Dendritic cell treated with granulocyte-macrophage colony-stimulating factor and Interleukin-4, amounts not matched to agents 40 ng/mL and 50 ng/mL, for 4 days (primary cell): Measurements from ENCODE around the gene MRRF.

Experiments
- H3K27ac Mint-ChIP-seq: one replicate; pipeline ENCODE4 v1.8.0; 2022; ENCODE audit warnings: mild to moderate bottlenecking, mixed read lengths
- H3K27me3 Mint-ChIP-seq: one replicate; pipeline ENCODE4 v1.8.0; 2022; ENCODE audit warnings: mild to moderate bottlenecking, mixed read lengths
- H3K36me3 Mint-ChIP-seq: one replicate; pipeline ENCODE4 v1.8.0; 2022; ENCODE audit warnings: low read depth, mixed read lengths
- H3K4me1 Mint-ChIP-seq: one replicate; pipeline ENCODE4 v1.8.0; 2022; ENCODE audit warnings: low read depth, mixed read lengths
- H3K4me3 Mint-ChIP-seq: one replicate; pipeline ENCODE4 v1.8.0; 2022; ENCODE audit warnings: mild to moderate bottlenecking, moderate library complexity, mixed read lengths
- H3K9me3 Mint-ChIP-seq: one replicate; pipeline ENCODE4 v1.8.0; 2022; ENCODE audit warnings: mixed read lengths
- intact Hi-C: fragments of 100-400 bp; cut with micrococcal nuclease; formaldehyde crosslinking; loops from one replicate; pipeline ENCODE4 v1.15.0; 2022

Gene MRRF

DNA sequence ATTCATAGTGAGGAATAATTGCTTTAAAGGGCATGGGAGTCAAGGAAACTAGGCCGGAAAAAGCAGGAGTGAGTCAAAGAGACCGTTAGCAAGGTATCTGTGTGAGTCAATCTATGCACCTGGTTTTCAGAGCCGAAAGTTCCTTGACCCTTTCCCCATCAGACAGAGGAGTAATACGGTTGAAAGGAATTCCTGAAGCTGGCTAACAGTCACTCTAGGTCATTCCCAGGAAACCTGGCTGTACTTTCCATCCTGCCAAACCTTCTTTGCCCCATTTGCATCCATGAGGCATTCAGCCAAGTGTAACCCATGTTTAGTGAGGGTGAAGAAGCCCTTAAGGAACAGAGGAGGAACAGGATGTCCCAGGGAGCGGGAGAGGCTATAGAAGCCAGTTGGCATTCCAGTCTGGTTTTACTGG lies 16.2 kb upstream of the MRRF start:
- Mint-ChIP-seq H3K27ac (no peak overlapping the region), H3K4me3 (no peak overlapping the region), H3K4me1 (no peaks in the 10 kb centered on the region), H3K9me3 (no peaks in the 10 kb centered on the region), H3K36me3 (peaks cover 93% of the 10 kb centered on the region), H3K27me3 (no peaks in the 10 kb centered on the region)
- intact Hi-C loops = no loop called here

DNA sequence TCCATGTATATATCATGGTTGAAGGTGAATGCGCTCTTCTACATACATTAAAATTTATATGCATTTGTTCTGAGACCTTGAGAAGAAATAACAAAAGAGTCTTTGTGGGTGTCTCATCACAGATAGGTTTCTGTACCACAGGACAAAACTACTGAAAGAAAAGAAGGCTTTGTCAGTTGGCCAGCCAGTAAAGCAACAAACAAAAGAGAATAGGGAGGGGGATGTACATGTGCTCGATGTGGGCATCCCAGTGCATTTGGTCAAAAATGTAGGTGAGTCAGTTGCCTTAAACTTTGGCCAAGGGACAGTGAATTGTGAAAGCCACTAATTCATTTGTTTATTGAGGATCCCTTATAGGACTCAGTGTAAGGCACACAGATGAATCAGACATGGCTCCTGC lies 13.3 kb upstream of the MRRF start:
- Mint-ChIP-seq H3K36me3 (peaks cover 92% of the 10 kb centered on the region), H3K4me1 (peaks cover 5% of the 10 kb centered on the region)
- intact Hi-C loops = no loop called here

DNA sequence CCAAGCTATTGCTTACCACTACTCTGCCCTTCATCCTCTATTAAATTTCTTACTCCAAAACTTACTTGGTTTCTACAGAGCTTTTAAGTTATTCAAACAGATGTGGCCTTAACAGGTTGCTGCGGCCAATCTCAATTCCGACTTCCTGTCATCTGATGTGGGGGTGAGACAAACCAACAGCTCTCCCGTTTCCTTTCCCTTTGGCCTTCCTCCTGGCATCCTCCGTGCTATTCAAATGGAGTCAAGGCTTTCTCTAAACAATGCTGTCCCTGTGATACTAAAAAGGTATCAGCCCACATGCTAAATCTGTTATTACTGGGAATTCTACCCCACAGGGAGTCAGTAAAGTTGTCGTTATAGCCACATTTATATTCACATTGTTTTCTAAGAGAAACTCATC lies 11.9 kb upstream of the MRRF start:
- H3K27me3 Mint-ChIP-seq = no peaks in the 10 kb centered on the region

More for the DNA sequence above, 13.3 kb upstream of the MRRF start:
- Mint-ChIP-seq H3K27ac (no peak overlapping the region), H3K27me3 (no peaks in the 10 kb centered on the region), H3K4me3 (no peak overlapping the region), H3K9me3 (no peaks in the 10 kb centered on the region)

DNA sequence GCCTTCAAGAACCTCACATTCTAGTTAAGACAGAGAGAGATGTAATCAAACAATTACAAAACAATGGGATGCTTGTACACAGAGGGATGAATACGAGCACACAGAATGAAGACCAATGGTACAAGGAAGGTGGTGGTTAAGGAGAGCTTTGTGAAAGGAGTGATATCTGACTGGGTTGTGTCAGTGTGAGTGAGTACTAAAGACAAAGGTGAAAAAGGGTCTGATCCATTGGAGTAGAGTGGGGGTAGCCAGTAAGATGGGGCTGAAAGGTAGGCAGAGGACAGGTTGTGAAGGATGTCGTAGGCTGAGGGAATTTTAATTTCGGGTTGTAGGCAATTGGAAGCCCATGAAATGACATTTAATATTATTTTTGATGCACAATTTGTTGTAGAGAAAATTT lies 9.9 kb upstream of the MRRF start:
- H3K36me3 Mint-ChIP-seq = peaks cover 94% of the 10 kb centered on the region
- intact Hi-C loops = no loop called here
- H3K27ac Mint-ChIP-seq = no peak overlapping the region

More for the DNA sequence above, 11.9 kb upstream of the MRRF start:
- Mint-ChIP-seq H3K9me3 (no peaks in the 10 kb centered on the region), H3K27ac (no peak overlapping the region), H3K4me3 (no peak overlapping the region), H3K36me3 (peaks cover 89% of the 10 kb centered on the region), H3K4me1 (peaks cover 5% of the 10 kb centered on the region)
- intact Hi-C loops = no loop called here

DNA sequence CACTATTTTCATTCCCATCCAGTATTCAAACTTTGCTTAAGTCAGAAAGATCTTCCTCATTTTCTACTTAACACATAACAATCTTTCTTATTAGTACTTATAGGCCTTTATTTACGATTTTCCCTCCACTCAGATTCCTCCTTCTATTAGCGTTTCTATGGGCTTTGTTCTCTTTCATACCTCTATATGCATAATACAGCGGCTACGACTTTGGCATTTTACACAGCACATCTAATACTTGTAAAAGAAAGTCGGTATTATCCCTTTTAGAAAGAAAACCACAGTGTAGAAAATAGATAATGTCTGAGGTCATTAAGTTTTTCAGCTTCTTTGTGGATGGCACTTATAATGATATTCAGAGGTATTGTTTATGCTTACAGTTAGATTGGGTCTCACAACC lies 8.5 kb upstream of the MRRF start:
- Mint-ChIP-seq H3K36me3 (peaks cover 95% of the 10 kb centered on the region), H3K27ac (no peak overlapping the region)
- intact Hi-C loops = no loop called here

More for the DNA sequence above, 9.9 kb upstream of the MRRF start:
- Mint-ChIP-seq H3K4me3 (no peak overlapping the region), H3K27me3 (no peaks in the 10 kb centered on the region), H3K4me1 (peaks cover 5% of the 10 kb centered on the region), H3K9me3 (no peaks in the 10 kb centered on the region)

DNA sequence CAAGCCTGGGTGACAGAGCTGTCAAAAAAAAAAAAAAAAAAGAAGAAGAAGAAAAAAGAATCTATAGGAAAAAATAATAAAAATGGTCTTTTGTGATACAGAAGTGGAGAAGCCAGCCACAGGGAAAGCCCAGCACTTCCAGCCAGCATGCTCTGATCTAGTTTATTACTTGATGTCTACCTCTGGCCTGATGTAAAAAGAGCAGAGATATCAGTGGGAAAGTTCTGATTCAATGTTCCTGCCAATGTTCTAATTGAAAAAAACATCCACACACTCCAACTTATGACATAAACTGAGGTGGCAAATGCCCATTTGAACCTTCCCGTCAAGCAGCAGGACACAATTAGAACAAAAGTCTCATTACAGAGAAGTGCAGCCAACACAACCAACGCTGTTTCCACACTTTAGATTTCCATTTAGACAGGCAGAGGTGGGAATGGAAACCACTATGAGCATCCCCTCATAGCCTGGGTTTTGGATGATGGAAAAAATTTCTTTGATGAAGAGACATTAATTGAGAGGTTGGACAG lies 5.7 kb upstream of the MRRF start:
- Mint-ChIP-seq H3K36me3 (peaks cover 84% of the 10 kb centered on the region), H3K9me3 (no peaks in the 10 kb centered on the region), H3K4me1 (peaks cover 38% of the 10 kb centered on the region), H3K27me3 (no peaks in the 10 kb centered on the region), H3K27ac (no peak overlapping the region), H3K4me3 (no peak overlapping the region)
- intact Hi-C loops = no loop called here

More for the DNA sequence above, 8.5 kb upstream of the MRRF start:
- H3K4me1 Mint-ChIP-seq = peaks cover 10% of the 10 kb centered on the region
- H3K9me3 Mint-ChIP-seq = no peaks in the 10 kb centered on the region
- no peak overlapping the region for H3K4me3 Mint-ChIP-seq
- no peaks in the 10 kb centered on the region for H3K27me3 Mint-ChIP-seq

DNA sequence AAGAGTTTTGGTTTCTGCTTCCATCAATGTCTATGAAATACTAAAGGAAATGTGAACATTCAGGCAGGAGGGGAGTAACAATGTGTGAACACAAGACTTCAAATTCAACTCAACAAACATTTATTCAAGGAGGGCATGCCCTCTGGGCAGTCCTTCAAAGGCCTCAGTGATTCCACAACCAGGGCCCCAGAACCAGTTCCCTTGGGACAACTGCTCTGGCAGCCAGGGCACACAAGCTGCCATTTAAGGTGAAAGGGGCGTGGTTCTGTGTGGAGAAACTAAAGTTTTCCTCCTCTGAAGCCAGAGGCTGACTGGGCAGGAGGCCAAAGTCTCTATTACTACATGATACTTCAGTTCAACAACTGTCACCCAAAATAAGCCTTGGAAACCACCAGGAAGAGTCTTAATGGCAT lies 3.2 kb upstream of the MRRF start:
- Mint-ChIP-seq H3K4me3 (no peak overlapping the region), H3K27ac (peak overlapping the region; percentile 40), H3K36me3 (peaks cover 83% of the 10 kb centered on the region), H3K9me3 (no peaks in the 10 kb centered on the region), H3K4me1 (peaks cover 47% of the 10 kb centered on the region), H3K27me3 (no peaks in the 10 kb centered on the region)
- intact Hi-C loops = no loop called here

DNA sequence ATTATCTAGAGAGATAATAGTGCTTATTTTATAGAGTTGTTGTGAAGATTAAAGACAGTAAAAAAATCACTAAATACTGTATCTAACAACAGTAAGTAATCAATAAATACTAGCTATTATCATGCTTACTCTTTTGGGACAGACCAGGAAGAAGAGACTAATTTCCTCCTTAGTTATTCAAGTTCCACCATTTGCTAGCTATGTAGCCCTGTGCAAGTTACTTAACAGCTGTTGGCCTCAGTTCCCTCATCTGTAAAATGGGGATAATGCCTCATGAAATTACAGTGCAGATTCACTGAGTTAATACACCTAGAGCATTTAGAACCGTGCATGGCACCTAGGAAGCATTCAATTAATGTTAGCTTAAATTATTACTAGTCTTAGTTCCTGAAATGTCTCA lies 2.6 kb upstream of the MRRF start:
- Mint-ChIP-seq H3K27ac (no peak overlapping the region), H3K4me1 (peaks cover 47% of the 10 kb centered on the region), H3K36me3 (peaks cover 80% of the 10 kb centered on the region), H3K9me3 (no peaks in the 10 kb centered on the region), H3K4me3 (no peak overlapping the region), H3K27me3 (no peaks in the 10 kb centered on the region)
- intact Hi-C loops = no loop called here

DNA sequence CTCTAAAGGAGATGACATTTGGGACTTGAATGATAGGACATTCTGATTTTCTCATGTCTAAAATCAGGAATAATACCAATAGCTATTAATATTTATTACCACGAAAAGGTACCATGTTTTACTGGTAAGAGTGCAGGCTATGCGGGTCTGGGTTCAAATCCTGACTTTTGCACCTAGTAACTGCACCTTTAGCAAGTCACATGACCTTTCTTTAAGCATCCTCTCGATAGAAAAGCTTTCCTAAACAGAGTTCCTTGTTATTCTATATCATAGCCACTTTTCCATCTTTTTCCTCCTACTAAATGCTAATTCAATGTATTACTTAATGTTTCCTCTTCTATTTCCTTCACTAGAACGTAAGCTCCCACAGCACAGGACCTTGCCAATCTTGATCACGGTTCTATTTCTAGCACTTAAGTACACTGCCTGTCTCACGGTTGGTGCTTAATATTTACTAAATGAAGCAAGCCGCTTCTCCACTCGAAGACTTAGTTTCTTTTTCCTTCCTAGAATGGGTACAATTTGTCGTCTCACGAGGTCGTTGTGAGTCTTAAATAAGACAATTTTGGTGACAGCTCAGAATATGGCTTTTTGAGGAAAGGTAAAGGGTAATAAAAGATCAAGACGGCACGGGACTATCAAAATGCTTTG lies 858 bp upstream of the MRRF start:
- peaks cover 62% of the 10 kb centered on the region for H3K36me3 Mint-ChIP-seq

DNA sequence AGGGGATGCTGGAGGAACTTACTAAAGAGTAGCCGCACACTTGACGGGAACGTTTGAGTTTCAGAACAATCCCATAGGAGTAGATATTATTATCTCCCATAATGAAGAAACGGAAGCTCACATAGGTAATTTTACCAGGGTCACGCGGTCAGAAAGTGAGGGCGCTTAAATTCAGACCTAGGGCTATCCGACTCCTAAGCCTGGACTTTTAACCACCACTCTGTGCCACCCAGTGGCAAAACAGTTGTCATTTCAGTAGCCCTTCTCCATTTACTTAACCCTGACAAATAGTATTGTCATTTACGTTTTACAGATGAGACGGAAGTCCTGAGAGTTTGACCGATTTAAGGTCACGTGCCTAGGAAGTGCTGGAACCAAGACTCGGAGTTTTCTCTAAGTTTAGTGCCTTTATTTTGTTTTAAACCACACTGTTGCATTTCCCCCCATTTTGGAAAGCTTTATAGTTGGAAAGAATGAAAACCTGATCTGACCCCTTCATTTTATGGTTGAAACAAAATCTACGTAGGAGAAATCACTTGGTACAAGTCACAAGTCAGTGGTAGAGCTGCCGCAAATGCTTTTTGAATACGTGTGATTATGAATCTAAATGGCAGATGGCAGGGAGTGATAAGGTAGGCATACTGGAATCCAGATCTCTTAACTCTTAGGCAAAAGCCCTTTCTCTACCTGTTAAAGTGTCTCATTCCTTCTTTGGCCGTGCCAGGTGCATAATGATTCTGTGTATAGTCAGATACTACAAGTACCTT lies 650 bp downstream of the MRRF start:
- Mint-ChIP-seq H3K27me3 (no peaks in the 10 kb centered on the region), H3K36me3 (peaks cover 47% of the 10 kb centered on the region), H3K4me3 (peak overlapping the region; percentile 99), H3K27ac (peak overlapping the region; percentile 98), H3K4me1 (peaks cover 48% of the 10 kb centered on the region), H3K9me3 (no peaks in the 10 kb centered on the region)
- intact Hi-C loops = loop anchor here (2.0 to 5.0 kb wide), 2 partner anchors 82 to 173 kb away; partner anchors contain the start of gene TTLL11

More for the DNA sequence above, 858 bp upstream of the MRRF start:
- H3K9me3 Mint-ChIP-seq = no peaks in the 10 kb centered on the region
- H3K27me3 Mint-ChIP-seq = no peaks in the 10 kb centered on the region
- peak overlapping the region; percentile 99 for H3K4me3 Mint-ChIP-seq
- H3K27ac Mint-ChIP-seq = peak overlapping the region; percentile 98
- H3K4me1 Mint-ChIP-seq = peaks cover 47% of the 10 kb centered on the region
- intact Hi-C loops = loop anchor here (2.0 kb wide), 1 partner anchor 171 kb away; the partner anchor contains the start of gene TTLL11

DNA sequence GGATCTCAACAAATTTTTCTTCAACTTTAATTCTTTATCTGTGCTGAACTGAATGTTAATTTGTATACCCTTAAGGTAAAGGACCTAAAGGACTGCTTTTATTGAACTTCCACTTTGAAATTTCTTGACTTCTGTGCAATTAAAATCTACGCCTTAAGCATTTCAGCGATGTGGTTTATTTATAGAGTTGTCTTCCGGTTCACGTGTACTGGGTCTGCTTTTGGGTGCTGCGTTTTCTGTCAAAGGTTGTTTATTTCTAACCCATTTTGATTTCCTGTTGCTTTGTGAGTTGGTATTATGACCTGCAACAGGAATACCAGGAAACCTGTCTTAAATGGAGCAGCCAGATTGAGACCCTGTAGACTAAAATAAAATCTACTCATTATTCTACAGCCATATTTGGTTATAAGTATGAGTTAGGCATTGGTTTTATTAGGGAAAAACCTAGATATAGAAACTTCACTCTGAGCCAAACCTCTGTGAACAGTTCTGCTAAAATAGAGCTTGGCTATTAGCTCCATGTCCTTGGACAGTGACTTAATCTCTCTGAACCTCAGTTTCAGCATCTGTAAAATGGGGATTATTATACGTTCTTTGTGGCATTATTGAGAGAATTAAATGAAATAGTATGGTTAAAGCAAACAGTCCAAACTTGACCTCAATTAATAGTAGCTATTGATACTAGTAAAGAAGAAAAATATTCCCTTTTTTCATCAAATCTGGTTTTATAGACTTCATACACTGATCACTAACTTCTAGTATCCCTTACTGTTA lies 3.5 kb downstream of the MRRF start:
- intact Hi-C loops = loop anchor here (5.0 kb wide), 1 partner anchor 79 kb away; no protein-coding TSS in a partner anchor
- no peaks in the 10 kb centered on the region for H3K9me3 Mint-ChIP-seq
- no peaks in the 10 kb centered on the region for H3K27me3 Mint-ChIP-seq
- no peak overlapping the region for H3K27ac Mint-ChIP-seq
- H3K4me1 Mint-ChIP-seq = peaks cover 38% of the 10 kb centered on the region
- peaks cover 43% of the 10 kb centered on the region for H3K36me3 Mint-ChIP-seq
- no peak overlapping the region for H3K4me3 Mint-ChIP-seq

DNA sequence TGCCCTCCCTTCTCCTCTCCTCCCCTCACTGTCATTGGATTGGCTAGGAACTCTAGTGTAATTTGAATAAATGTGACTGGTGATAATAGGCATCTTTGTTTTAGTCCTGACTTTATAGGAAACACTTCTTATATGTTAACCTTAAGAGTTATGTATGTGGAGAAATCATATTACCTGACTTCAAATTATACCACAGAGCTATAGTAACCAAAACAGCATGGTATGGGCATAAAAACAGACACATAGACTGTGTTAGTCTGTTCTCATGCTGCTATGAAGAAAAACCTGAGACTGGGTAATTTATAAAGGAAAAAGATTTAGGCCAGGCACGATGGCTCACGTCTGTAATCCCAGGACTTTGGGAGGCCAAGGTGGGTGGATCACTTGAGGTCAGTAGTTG lies 9.4 kb downstream of the MRRF start:
- no peak overlapping the region for H3K4me3 Mint-ChIP-seq
- H3K4me1 Mint-ChIP-seq = peaks cover 23% of the 10 kb centered on the region
- no peak overlapping the region for H3K27ac Mint-ChIP-seq
- H3K9me3 Mint-ChIP-seq = peaks cover 12% of the 10 kb centered on the region
- no peaks in the 10 kb centered on the region for H3K27me3 Mint-ChIP-seq
- intact Hi-C loops = no loop called here
- peaks cover 76% of the 10 kb centered on the region for H3K36me3 Mint-ChIP-seq

DNA sequence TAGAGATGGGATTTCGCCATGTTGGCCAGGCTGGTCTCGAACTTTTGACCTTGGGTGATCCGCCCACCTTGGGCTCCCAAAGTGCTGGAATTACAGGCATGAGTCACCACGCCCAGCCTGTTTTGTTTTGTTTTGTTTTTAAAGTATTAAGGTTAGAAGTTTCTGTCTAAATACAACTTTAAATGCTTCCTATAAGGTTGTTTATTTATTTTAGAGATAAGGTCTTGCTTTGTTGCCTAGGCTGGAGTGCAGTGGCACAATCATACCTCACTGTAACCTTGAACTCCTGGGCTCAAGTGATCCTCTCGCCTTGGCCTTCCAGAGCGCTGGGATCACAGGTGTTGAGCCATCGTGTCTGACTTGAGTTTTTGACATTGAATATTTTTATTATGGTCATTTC lies 11.4 kb downstream of the MRRF start:
- Mint-ChIP-seq H3K9me3 (peaks cover 12% of the 10 kb centered on the region), H3K27ac (no peak overlapping the region), H3K36me3 (peaks cover 88% of the 10 kb centered on the region), H3K4me1 (peaks cover 16% of the 10 kb centered on the region), H3K27me3 (no peaks in the 10 kb centered on the region), H3K4me3 (no peak overlapping the region)
- intact Hi-C loops = no loop called here
